NCI-H2227 (cell line): Measurements from ENCODE around the gene CNIH2.
"Not testable (repeated sequence)": the region's sequence is repeated elsewhere in the genome, so short reads cannot be mapped to it uniquely, and the experiment has no call there.

Experiments
- DNase-seq: peaks from one replicate; lab custom pipeline; 2025; ENCODE audit not compliant: unreplicated experiment; lab: John Stamatoyannopoulos, UW

CNIH2 gene

GRCh38 chr11:66313321-66314185 is 35.6 kb downstream of the CNIH2 start:
- no peak for DNase-seq

GRCh38 chr11:66314186-66314501 is 36.2 kb downstream of the CNIH2 start:
- DNase-seq: no peak

- DNase-seq: no peak
These were observed 36.9 kb downstream of the CNIH2 start for GRCh38 chr11:66314561-66315497.

GRCh38 chr11:66315498-66315885 is 37.5 kb downstream of the CNIH2 start:
- no peak for DNase-seq

GRCh38 chr11:66315921-66316811 is 38.2 kb downstream of the CNIH2 start:
- DNase-seq: no peak

- no peak for DNase-seq
These were observed 38.9 kb downstream of the CNIH2 start, which contains the start of gene CD248 for GRCh38 chr11:66316849-66317251. Gene CD248, minus strand, starts transcription at chr11:66317044. Its CDS starts 17 bp downstream, at chr11:66317027.

GRCh38 chr11:66317322-66317722 is 39.3 kb downstream of the CNIH2 start:
- no peak for DNase-seq

GRCh38 chr11:66317723-66318599 is 40.0 kb downstream of the CNIH2 start:
- DNase-seq: no peak

- no peak for DNase-seq
These were observed 40.6 kb downstream of the CNIH2 start for GRCh38 chr11:66318600-66318970.

- DNase-seq: not testable (repeated sequence)
These were observed 42.3 kb downstream of the CNIH2 start for GRCh38 chr11:66320289-66320688.

GRCh38 chr11:66320748-66321147 is 42.8 kb downstream of the CNIH2 start:
- not testable (repeated sequence) for DNase-seq

- no peak for DNase-seq
These were observed 43.6 kb downstream of the CNIH2 start for GRCh38 chr11:66321606-66322005.

GRCh38 chr11:66322732-66323427 is 44.9 kb downstream of the CNIH2 start:
- DNase-seq: no peak

GRCh38 chr11:66323684-66324083 is 45.7 kb downstream of the CNIH2 start:
- DNase-seq: no peak

GRCh38 chr11:66324664-66325063 is 46.7 kb downstream of the CNIH2 start:
- no peak for DNase-seq

GRCh38 chr11:66325263-66325671 is 47.3 kb downstream of the CNIH2 start:
- DNase-seq: no peak

GRCh38 chr11:66326261-66327111 is 48.5 kb downstream of the CNIH2 start:
- DNase-seq: no peak
